Measurements from ENCODE around the gene TMEM225B.
"Not testable (repeated sequence)": the region's sequence is repeated elsewhere in the genome, so short reads cannot be mapped to it uniquely, and the experiment has no call there.

Gene TMEM225B

DNA sequence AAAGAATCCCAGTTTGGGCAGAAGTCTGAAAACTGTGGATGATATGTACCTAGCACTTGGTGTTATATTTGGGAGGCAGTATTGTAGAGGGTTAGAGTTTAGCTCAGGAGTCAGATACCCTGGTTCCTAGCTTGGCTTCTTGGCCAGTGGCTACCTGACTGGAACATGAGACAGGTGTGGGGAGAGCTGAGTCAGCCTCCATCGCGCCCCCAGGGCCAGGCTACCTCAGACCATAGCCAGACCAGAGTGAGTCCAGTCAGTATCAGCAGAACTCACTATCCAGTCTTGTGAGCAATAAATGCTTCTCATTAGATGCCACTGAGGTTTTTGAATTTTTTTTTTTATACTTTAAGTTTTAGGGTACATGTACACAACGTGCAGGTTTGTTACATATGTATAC is 55.7 kb downstream of the TMEM225B start:
- H3K27ac Mint-ChIP-seq, result no peak overlapping the region
- no peak overlapping the region for H3K4me3 Mint-ChIP-seq
- H3K36me3 Mint-ChIP-seq, result peaks cover 22% of the 10 kb centered on the region
- no peaks in the 10 kb centered on the region for H3K27me3 Mint-ChIP-seq
- no peaks in the 10 kb centered on the region for H3K9me3 Mint-ChIP-seq
- H3K4me1 Mint-ChIP-seq, result peaks cover 4% of the 10 kb centered on the region

GRCh38 chr7:99654626-99655025 is 56.6 kb downstream of the TMEM225B start:
- peaks cover 22% of the 10 kb centered on the region for H3K36me3 Mint-ChIP-seq
- H3K27ac Mint-ChIP-seq, H3K4me3 Mint-ChIP-seq, H3K4me1 Mint-ChIP-seq, H3K9me3 Mint-ChIP-seq, H3K27me3 Mint-ChIP-seq: not testable (repeated sequence)

DNA sequence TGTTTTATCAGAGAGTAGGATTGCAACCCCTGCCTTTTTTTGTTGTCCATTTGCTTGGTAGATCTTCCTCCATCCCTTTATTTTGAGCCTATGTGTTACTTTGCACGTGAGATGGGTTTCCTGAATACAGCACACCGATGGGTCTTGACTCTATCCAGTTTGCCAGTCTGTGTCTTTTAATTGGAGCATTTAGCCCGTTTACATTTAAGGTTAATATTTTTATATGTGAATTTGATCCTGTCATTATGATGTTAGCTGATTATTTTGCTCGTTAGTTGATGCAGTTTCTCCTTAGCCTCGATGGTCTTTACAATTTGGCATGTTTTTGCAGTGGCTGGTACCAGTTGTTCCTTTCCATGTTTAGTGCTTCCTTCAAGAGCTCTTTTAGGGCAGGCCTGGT is 59.8 kb downstream of the TMEM225B start:
- not testable (repeated sequence) for H3K4me3 Mint-ChIP-seq, H3K27ac Mint-ChIP-seq, H3K9me3 Mint-ChIP-seq, H3K4me1 Mint-ChIP-seq, H3K27me3 Mint-ChIP-seq
- peaks cover 22% of the 10 kb centered on the region for H3K36me3 Mint-ChIP-seq

Measured in activated naive CD4-positive, alpha-beta T cell treated with anti-CD3 and anti-CD28 coated beads, Interleukin-2, amount 50 U/mL, for 24 hours (primary cell).